ENCODE results near the gene HDGF. TPM values are rescaled to one million over a fixed set of nuclear protein-coding genes. Genes with fewer than 3 reads are reported as not detected.

The HDGF gene
- total RNA-seq = 100 to 1,000 TPM; 215 to 438 TPM

DNA sequence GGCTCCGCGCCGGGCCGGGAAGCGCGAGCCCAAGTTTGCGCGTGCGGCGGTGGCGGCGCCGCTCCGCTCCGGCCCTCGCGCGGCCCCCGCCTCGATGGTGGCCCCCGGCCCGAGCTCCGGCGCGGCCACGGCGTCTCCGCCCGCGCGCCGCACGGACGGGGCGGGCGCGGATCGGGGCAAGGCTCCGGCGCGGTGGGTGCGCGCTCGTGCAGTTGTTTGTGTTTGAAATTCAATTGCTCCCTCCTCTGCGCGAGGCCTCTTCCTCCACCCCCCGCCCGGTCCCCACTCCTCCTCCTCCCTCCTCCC, at the start of gene HDGF:
TSS of gene HDGF (minus strand) at position 225 of the 306 bp plus-strand sequence. CDS start 246 bp downstream, outside the sequence.
- no peak for DNase-seq
- H3K36me3 ChIP-seq = no peaks in the 10 kb centered on the region
- TF ChIP-seq, protein P1, sequence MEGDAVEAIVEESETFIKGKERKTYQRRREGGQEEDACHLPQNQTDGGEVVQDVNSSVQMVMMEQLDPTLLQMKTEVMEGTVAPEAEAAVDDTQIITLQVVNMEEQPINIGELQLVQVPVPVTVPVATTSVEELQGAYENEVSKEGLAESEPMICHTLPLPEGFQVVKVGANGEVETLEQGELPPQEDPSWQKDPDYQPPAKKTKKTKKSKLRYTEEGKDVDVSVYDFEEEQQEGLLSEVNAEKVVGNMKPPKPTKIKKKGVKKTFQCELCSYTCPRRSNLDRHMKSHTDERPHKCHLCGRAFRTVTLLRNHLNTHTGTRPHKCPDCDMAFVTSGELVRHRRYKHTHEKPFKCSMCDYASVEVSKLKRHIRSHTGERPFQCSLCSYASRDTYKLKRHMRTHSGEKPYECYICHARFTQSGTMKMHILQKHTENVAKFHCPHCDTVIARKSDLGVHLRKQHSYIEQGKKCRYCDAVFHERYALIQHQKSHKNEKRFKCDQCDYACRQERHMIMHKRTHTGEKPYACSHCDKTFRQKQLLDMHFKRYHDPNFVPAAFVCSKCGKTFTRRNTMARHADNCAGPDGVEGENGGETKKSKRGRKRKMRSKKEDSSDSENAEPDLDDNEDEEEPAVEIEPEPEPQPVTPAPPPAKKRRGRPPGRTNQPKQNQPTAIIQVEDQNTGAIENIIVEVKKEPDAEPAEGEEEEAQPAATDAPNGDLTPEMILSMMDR (IDR thresholded peaks at IDR 0.05) = no peak
- H3K27ac ChIP-seq = peak within 1 kb of the TSS; percentile 94
- peaks cover 22% of the 10 kb centered on the region for H3K4me1 ChIP-seq
- no peaks in the 10 kb centered on the region for H3K27me3 ChIP-seq
- H3K9me3 ChIP-seq = no peaks in the 10 kb centered on the region
- intact Hi-C loops (cut with DNase I) = no loop called here
- H3K9ac ChIP-seq (ENCODE audit: low read depth in 2 of 2, low read length in 2 of 2) = peak within 1 kb of the TSS; percentile 99
- peak within 1 kb of the TSS; percentile 95 for H3K4me3 ChIP-seq

DNA sequence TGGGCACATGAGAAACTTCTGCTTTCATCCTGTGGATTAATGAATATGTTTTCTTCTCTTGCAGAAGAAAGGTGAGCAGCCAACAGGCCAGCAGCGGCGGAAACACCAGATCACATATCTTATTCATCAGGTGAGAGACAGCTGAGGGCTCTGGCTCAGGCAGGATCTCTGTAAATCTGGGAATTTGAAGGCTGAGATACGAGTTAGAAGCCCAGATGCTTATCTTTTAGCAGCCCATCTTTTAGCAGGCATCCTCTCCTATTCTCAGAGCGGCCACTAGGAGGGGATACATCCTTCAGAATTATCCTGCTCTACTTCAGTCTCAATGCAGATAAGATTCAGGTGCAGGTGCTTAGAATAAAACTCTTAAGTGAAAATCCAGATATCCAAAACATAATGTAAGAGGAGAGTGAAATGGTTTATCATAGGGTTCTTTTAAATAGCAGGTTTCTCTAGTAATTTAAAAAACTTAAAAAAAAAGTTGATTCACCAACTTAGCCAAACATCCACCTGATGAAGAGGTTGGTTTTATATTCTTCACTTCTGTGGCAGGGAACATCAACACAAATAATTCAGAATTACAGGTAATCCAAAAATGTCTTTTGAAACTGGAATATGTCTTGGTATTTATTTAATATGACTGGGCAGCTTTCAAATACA, 45.9 kb upstream of the HDGF start:
- Histone ChIP-seq H3K9me3 (no peaks in the 10 kb centered on the region), H3K36me3 (peaks cover 8% of the 10 kb centered on the region), H3K27ac (no peak overlapping the region), H3K27me3 (no peaks in the 10 kb centered on the region), H3K4me1 (no peaks in the 10 kb centered on the region), H3K9ac (ENCODE audit: low read depth in 2 of 2, low read length in 2 of 2) (no peak overlapping the region), H3K4me3 (no peak overlapping the region)
- TF ChIP-seq, protein P1 (IDR thresholded peaks at IDR 0.05) = peak; percentile 86
- peak; percentile 50 for DNase-seq
- intact Hi-C loops (cut with DNase I) = loop anchor here (10.0 kb wide), 1 partner anchor 127 kb away; the partner anchor contains the start of gene LRRC71

DNA sequence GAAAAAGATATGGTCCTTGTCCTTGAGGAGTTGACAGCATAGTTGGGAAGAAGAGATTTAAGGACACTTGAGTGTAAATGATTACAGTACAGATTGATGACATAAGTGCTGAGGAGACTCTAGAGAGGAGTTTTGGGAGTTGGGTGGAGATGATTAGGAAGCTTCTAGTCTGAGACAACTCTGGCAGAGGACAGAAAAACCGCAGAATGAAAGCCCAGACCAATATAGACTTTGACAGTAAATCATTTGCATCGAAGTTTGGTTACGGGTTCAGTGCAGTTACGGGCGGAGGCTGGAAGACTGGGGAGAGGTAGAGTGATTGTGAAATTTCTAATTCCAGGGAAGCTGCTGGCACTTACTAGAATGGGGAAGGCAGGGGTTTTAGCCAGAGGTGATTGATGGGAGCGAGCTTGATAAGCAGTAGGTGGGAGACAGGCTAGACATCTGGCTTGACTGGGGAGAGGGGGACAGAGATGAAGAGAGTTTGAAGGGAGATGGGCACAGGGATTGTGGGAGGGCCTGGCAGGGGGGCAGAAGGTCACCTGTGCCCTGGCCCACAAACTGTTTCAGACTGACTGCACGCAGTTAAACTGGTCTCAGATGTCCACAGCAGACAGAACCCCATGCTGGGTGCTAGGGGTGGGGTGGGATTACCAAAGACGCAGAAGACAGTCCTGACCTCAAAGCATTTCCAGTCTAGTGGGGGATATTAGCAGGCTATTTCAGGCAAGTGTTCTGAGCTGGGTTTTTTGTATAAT, 45.0 kb upstream of the HDGF start:
- Histone ChIP-seq H3K9ac (ENCODE audit: low read depth in 2 of 2, low read length in 2 of 2) (no peak overlapping the region), H3K4me1 (no peaks in the 10 kb centered on the region), H3K27me3 (no peaks in the 10 kb centered on the region), H3K9me3 (no peaks in the 10 kb centered on the region), H3K27ac (no peak overlapping the region), H3K4me3 (no peak overlapping the region), H3K36me3 (peaks cover 11% of the 10 kb centered on the region)
- TF ChIP-seq, protein P1 (IDR thresholded peaks at IDR 0.05) = no peak
- intact Hi-C loops (cut with DNase I) = loop anchor here (10.0 kb wide), 1 partner anchor 128 kb away; the partner anchor contains the start of gene LRRC71
- no peak for DNase-seq

DNA sequence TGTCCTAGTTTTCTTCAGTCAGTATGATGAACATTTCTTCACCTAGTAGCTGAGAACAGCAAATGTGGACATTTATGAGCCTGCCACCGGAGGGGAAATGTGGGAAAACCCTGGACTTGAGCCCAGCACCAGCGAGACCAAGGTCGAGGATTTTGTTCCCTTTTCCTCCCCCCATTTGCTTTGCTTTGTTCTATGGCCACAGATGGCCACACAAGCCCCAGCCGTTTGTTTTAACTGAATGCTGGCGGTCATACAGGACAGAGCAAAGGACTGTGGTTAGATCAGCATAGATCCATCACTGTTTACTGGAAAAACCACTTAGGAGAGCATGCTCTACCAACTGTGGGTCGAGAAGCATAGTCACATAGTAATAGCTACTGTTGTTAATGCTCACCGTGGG, 44.3 kb upstream of the HDGF start:
- no peaks in the 10 kb centered on the region for H3K27me3 ChIP-seq
- no peaks in the 10 kb centered on the region for H3K4me1 ChIP-seq
- H3K9ac ChIP-seq (ENCODE audit: low read depth in 2 of 2, low read length in 2 of 2) = no peak overlapping the region
- TF ChIP-seq, protein P1 (IDR thresholded peaks at IDR 0.05) = no peak
- no peak for DNase-seq
- intact Hi-C loops (cut with DNase I) = loop anchor here (10.0 kb wide), 1 partner anchor 129 kb away; the partner anchor contains the start of gene LRRC71
- no peaks in the 10 kb centered on the region for H3K9me3 ChIP-seq
- peaks cover 15% of the 10 kb centered on the region for H3K36me3 ChIP-seq
- H3K27ac ChIP-seq = no peak overlapping the region
- no peak overlapping the region for H3K4me3 ChIP-seq

- Histone ChIP-seq H3K4me3 (no peak overlapping the region), H3K4me1 (no peaks in the 10 kb centered on the region), H3K9me3 (no peaks in the 10 kb centered on the region), H3K27me3 (no peaks in the 10 kb centered on the region), H3K9ac (ENCODE audit: low read depth in 2 of 2, low read length in 2 of 2) (no peak overlapping the region), H3K36me3 (peaks cover 11% of the 10 kb centered on the region), H3K27ac (no peak overlapping the region)
- no peak for DNase-seq
- TF ChIP-seq, protein P1 (IDR thresholded peaks at IDR 0.05) = no peak
- intact Hi-C loops (cut with DNase I) = loop anchor here (10.0 kb wide), 1 partner anchor 129 kb away; the partner anchor contains the start of gene LRRC71
Measured at GRCh38 chr1:156795374-156795733, 43.9 kb upstream of the HDGF start.

All from colonic mucosa (tissue), 4 donors.